HG03060 (cell line): ENCODE measurements around the gene RBM12.
"Not testable (repeated sequence)": the region's sequence is repeated elsewhere in the genome, so short reads cannot be mapped to it uniquely, and the experiment has no call there.

ENCODE experiments used
- ATAC-seq: cut with Tn5 transposase; IDR thresholded peaks from one replicate; pipeline ENCODE4 v1.9.1; 2021; ENCODE audit warnings: low read depth, moderate number of reproducible peaks; ENCODE audit not compliant: unreplicated experiment

The RBM12 gene, protein sequence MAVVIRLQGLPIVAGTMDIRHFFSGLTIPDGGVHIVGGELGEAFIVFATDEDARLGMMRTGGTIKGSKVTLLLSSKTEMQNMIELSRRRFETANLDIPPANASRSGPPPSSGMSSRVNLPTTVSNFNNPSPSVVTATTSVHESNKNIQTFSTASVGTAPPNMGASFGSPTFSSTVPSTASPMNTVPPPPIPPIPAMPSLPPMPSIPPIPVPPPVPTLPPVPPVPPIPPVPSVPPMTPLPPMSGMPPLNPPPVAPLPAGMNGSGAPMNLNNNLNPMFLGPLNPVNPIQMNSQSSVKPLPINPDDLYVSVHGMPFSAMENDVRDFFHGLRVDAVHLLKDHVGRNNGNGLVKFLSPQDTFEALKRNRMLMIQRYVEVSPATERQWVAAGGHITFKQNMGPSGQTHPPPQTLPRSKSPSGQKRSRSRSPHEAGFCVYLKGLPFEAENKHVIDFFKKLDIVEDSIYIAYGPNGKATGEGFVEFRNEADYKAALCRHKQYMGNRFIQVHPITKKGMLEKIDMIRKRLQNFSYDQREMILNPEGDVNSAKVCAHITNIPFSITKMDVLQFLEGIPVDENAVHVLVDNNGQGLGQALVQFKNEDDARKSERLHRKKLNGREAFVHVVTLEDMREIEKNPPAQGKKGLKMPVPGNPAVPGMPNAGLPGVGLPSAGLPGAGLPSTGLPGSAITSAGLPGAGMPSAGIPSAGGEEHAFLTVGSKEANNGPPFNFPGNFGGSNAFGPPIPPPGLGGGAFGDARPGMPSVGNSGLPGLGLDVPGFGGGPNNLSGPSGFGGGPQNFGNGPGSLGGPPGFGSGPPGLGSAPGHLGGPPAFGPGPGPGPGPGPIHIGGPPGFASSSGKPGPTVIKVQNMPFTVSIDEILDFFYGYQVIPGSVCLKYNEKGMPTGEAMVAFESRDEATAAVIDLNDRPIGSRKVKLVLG

GRCh38 chr20:35664466-35665206, at the start of gene RBM12, which contains the start of gene CPNE1:
Gene RBM12 (minus strand): TSS chr20:35664900. CDS start chr20:35655322, 9,578 bp downstream.
Gene CPNE1 (minus strand): TSS chr20:35664900. CDS start chr20:35632923, 31,977 bp downstream.
- ATAC-seq = no peak

GRCh38 chr20:35714127-35714526, 49.4 kb upstream of the RBM12 start:
- no peak for ATAC-seq

DNA sequence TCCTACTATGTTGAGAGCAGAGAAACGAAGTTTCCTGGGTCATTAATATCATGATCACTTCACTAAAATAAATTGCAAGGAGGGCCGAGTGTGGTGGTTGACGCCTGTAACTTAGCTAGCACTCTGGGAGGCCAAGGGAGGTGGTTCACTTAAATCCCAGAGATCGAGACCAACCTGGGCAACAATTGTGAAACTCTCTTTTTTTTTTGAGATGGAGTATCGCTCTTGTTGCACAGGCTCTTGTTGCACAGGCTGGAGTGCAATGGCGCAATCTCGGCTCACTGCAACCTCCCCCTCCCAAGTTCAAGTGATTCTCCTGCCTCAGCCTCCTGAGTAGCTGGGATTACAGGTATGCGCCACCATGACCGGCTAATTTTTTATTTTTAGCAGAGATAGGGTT, 48.4 kb upstream of the RBM12 start:
- not testable (repeated sequence) for ATAC-seq

GRCh38 chr20:35711588-35712209, 47.0 kb upstream of the RBM12 start:
- ATAC-seq = no peak

DNA sequence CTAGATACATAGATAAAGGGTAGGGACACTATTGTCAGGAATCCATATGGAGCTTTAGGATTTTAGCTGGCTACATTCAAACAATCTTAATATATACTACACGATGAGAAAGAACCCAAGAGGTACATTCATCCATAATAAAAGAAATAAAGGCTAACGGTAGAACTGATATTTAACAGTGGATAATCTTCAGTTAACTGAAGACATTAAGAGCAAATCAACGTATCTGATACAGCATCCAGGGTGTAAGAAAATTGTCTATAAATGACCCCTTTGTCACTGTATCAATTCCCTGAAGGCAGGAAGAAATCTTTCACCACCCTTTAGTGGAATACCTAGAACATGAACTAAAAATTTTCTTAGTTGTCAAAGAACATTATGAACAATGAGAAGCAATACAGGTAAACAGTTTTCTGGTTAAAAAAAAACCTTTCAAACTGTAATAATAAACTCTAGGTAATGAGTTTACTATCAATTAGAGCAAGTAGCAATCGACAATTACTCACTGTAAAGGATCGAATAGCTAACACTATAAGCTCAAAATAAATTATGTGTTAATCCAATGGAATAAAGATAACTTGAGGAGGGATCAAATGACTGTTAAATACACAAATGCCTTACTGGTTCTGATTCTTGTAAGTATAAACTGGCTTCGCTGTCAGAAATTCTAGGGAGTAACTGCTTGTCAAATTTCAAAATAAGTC, 46.3 kb upstream of the RBM12 start:
- no peak for ATAC-seq

DNA sequence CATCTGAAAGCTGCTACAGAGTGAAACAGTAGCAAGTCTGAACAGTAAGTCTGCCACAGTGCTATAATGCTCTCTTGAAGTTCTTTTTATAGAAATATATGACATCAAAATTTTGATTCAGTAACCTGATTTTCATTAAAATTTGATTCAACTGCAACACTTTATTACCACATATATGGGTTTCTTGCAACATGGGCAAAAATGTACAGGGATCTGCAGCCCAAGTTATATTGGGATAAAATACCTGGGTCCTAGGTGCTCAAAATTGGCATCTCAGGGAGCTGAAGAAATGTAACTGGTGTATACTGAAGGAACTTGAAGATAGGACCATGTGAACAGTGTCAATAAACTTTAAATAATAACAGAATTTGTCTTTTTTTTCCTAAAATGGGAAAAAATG, 45.3 kb upstream of the RBM12 start:
- no peak for ATAC-seq

DNA sequence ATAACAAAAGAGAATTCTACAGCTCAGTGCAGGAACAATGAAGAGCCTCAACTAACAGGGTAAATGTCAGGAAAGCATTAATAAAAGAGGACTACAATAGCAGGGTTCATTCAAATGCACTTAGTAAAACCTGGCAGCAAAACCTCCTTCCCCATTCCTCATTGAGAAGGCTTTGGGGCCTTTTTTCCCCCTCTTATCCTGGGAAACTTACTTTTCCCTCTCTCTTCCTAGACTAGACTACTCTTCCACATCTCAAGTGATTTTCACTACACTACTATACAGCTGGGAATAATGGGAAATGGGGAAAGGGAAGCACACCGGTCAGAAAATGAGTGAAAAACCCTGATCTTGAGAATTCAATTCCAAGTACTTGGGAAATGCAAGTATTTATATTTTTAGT, 44.6 kb upstream of the RBM12 start:
- ATAC-seq = no peak

DNA sequence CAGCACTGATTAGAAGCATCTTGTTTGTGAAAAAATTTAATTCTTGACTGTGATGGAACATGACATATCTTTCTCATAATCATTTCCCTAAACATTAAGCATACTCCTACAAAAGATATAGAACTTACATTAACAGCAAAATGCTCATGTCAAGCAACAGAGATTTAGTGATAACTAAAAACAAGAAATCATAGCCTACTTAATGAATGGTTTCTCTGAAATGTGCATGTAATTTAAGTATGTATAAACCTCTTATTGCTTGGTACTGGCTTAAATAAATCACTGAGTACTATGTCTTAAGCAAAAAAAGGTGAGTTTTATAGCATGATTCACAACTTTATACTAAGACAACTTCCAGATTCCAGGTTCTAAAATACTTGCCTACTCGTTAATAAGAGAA, 43.8 kb upstream of the RBM12 start:
- no peak for ATAC-seq

DNA sequence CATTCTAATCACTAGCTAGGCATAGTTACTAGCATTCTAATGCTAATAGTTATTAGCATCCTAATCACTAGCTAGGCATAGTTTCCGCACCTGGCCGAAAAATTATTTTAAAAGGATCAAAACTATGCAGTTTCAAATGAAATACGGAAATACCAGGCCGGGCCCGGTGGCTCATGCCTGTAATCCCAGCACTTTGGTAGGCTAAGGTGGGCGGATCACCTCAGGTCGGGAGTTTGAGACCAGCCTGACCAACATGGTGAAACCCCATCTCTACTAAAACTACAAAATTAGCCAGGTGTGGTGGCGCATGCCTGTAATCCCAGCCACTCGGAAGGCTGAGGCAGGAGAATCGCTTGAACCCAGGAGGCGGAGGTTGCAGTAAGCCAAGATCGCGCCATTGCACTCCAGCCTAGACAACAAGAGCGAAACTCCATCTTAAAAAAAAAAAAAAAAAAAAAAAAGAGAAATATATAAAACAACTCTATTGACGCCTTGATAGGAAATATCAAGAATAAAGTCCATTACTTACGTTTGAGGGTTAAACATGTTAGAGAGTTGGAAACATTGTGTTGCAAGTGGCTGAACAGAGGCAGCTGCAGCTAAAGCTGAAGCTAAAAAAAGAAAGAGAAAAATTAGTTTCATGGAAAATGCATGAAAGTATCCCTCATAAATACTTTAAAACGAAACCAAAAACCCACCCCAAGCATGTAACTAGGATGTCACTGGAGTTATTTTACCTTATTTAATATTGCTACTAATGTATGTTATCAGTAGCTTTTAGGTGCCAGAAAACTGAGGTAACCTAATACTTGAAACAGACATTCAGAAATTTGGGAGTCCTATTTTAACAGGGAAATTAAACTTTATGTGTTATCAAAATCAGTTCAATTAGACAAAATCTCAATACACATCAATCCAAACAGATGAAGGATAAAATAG, 42.2 kb upstream of the RBM12 start:
- ATAC-seq = not testable (repeated sequence)

- ATAC-seq = not testable (repeated sequence)
Measured at GRCh38 chr20:35705894-35706293, 41.2 kb upstream of the RBM12 start.

DNA sequence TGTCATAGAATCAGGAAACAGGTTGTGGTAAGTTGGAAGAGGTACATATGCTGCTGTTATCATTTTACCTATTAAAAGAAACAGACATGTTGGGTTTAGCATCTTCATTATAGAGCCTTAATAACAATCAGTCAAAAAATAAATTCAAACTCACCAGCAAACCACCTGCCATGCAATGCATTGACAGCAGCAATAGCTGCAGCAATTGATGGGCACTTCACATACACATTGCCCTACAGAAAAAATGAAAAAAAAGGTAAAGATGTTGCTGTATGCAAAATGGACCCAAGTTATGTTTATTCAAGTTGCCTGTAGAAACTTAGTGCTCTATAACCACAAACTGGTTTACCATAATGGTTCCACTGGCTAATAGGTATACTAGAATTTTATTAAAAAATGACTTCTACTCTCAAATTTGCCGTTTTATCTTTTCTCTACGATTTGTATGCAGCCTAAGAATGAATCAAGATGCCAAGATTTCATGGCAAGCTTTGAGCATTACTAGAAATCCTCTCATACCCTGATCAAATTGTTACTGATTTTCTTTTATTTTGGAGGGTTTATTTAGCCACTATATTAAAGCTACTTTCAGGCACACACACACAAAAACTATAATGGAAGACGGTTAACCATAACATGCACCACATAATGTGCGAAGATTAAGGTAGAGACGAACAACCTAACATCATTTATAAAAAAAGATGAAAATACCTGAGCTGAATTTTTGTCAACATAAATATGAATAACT, 40.0 kb upstream of the RBM12 start:
- ATAC-seq = no peak

DNA sequence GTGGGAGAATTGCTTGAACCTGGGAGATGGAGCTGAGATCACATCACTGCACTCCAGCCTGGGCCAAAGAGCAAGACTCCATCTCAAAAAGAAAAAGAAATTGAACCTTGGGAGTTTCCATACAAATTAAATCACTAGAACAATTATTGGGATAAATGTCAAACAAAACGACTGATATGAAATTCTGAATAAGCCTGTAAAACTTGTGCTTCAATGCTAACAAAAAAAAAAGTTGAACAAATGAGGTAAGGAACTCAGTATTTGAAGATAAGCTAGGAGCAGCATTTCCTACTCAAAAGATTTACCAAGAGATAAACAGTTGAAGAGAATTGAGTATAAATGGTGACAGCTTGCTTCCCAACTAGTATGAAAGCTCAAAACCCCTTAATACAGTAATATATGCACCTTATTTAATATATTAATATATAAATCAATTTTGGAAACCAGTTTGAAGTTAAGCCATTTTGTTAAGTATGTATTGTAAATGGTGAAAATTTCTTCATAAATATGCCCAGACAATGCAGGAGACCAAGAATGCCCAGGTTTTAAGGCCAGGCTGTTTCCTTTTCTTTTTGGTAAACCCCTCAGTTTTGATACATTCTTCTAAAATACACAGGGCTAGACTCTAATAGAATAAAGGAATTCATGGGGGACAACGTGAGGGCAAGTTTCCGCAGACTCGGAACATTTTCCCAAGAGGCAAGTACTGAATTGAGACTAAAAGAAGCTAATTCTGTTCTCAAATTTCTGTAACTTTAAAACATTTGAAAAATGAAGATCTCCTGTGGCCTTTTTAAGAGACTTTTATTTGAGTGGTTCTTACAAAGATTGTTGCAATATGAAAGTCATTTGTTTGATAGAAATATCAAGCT, 38.4 kb upstream of the RBM12 start:
- no peak for ATAC-seq

DNA sequence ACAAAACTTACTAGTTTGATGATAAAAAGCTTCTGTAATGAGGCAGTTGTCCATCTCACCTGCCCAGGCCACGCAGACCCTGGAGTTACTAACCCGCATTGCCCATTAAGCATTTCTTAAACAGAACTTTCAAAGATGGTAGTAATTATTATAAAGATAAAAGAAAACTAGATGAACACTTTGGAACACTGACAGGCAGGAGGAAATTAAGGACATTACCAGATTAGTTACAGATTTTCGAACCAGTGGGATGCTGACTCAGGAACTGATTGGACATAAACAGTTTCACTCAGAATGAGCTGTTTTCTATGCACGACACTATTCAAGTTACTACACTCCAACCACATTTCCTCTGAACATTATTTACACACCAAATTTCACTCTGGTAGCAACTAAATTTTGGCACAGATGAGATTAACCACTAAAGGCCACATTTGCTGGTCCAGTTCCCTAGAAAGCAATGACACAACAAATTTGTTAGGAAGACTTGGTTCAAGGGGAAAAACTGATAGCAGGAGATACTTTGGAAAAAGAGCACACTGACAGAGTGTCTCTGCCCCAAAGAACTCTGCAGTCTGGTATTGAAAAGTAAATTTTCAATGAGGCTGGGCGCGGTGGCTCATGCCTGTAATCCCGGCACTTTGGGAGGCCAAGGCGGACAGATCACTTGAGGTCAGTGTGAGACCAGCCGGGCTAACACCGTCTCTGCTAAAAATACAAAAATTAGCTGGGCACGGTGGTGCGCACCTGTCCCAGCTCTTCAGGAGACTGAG, 37.5 kb upstream of the RBM12 start:
- no peak for ATAC-seq

- no peak for ATAC-seq
Measured at GRCh38 chr20:35700625-35701148, 36.0 kb upstream of the RBM12 start.

- ATAC-seq = no peak
Measured at GRCh38 chr20:35699957-35700624, 35.4 kb upstream of the RBM12 start.
